GM21737 (cell line): ENCODE measurements around the gene MEGF11.

ENCODE experiments used
- ATAC-seq: cut with Tn5 transposase; IDR thresholded peaks from one replicate; pipeline ENCODE4 v1.9.1; 2021; ENCODE audit warnings: mild to moderate bottlenecking, moderate library complexity; ENCODE audit not compliant: unreplicated experiment

Gene MEGF11

GRCh38 chr15:66126456-66126855, 127.1 kb downstream of the MEGF11 start:
- ATAC-seq, result no peak

- no peak for ATAC-seq
Measured at GRCh38 chr15:66126031-66126441, 127.5 kb downstream of the MEGF11 start.

- ATAC-seq, result no peak
Measured at GRCh38 chr15:66124651-66125050, 128.9 kb downstream of the MEGF11 start.

GRCh38 chr15:66123799-66124198, 129.8 kb downstream of the MEGF11 start:
- ATAC-seq, result no peak

- no peak for ATAC-seq
Measured at GRCh38 chr15:66120422-66120821, 133.1 kb downstream of the MEGF11 start.

GRCh38 chr15:66117841-66118240, 135.7 kb downstream of the MEGF11 start:
- ATAC-seq, result no peak

GRCh38 chr15:66115568-66116206, 137.9 kb downstream of the MEGF11 start:
- no peak for ATAC-seq

- ATAC-seq, result no peak
Measured at GRCh38 chr15:66114863-66115425, 138.6 kb downstream of the MEGF11 start.

- no peak for ATAC-seq
Measured at GRCh38 chr15:66112388-66112787, 141.2 kb downstream of the MEGF11 start.

GRCh38 chr15:66111363-66111762, 142.2 kb downstream of the MEGF11 start:
- no peak for ATAC-seq

GRCh38 chr15:66110864-66111263, 142.7 kb downstream of the MEGF11 start:
- ATAC-seq, result no peak

- no peak for ATAC-seq
Measured at GRCh38 chr15:66109826-66110225, 143.7 kb downstream of the MEGF11 start.

- no peak for ATAC-seq
Measured at GRCh38 chr15:66108483-66109265, 144.9 kb downstream of the MEGF11 start.

GRCh38 chr15:66107070-66107469, 146.5 kb downstream of the MEGF11 start:
- ATAC-seq, result no peak

GRCh38 chr15:66105286-66106265, 148.0 kb downstream of the MEGF11 start:
- ATAC-seq, result no peak

GRCh38 chr15:66103293-66103590, 150.3 kb downstream of the MEGF11 start:
- no peak for ATAC-seq

- ATAC-seq, result no peak
Measured at GRCh38 chr15:66102563-66103292, 150.8 kb downstream of the MEGF11 start.

- ATAC-seq, result no peak
Measured at GRCh38 chr15:66101715-66102395, 151.7 kb downstream of the MEGF11 start.

GRCh38 chr15:66100761-66101160, 152.8 kb downstream of the MEGF11 start:
- no peak for ATAC-seq
